ENCODE measurements around the gene PSMB5. TPM values are rescaled to one million over a fixed set of nuclear protein-coding genes. Genes with fewer than 3 reads are reported as not detected.
A peak's percentile ranks its signal among the peaks of the same experiment; 100 is the strongest.

The PSMB5 gene
- total and polyA plus RNA-seq, 9 of the 15 experiments (the other 6 are each of a cell fraction or from before 2014, with no cell fraction given) = 198 to 1,870 (median 269) TPM

GRCh38 chr14:23056145-23056955 lies 21.6 kb upstream of the PSMB5 start (continued):
- no peak for TF ChIP-seq ZNF318 (IDR thresholded peaks at IDR 0.05; ENCODE audit: borderline replicate concordance in 1 of 2, low read depth in 1 of 2)
- TF ChIP-seq ZNF224 (CRISPR knock-in tag; IDR thresholded peaks at IDR 0.05) = no peak
- TF ChIP-seq FOXA3 (CRISPR knock-in tag; conservative IDR thresholded peaks at IDR 0.05 in 1 of 2, IDR thresholded peaks at IDR 0.05 in 1 of 2) = no peak
- TF ChIP-seq ARHGAP35 (IDR thresholded peaks at IDR 0.05; ENCODE audit: partially characterized antibody) = no peak
- 0 out of 2 replicates have a peak, but pooled peaks have one; percentile 25 for TF ChIP-seq POLR2G (IDR thresholded peaks at IDR 0.05; ENCODE audit: low read depth, low read length)
- TF ChIP-seq FOXP1 (CRISPR knock-in tag; IDR thresholded peaks at IDR 0.05) = no peak
- no peak for TF ChIP-seq KAT8 (IDR thresholded peaks at IDR 0.05; ENCODE audit: low read depth)
- TF ChIP-seq CEBPB (tag; IDR thresholded peaks at IDR 0.05) = no peak
- no peak for TF ChIP-seq STAT5A (IDR thresholded peaks at IDR 0.05; ENCODE audit: borderline replicate concordance, low read length)
- TF ChIP-seq E4F1 (CRISPR knock-in tag; IDR thresholded peaks at IDR 0.05; ENCODE audit: borderline replicate concordance) = no peak
- TF ChIP-seq SLC30A9 (CRISPR knock-in tag; IDR thresholded peaks at IDR 0.05) = no peak
- no peak for TF ChIP-seq ZNF280B (CRISPR knock-in tag; IDR thresholded peaks at IDR 0.05)
- peak; percentile 44; the same call in 1 of the 2 replicates for TF ChIP-seq MTA1 (IDR thresholded peaks at IDR 0.05; ENCODE audit: borderline replicate concordance)
